GM12872 (cell line): ENCODE measurements around the gene CABLES2.

Experiments
- CTCF ChIP-seq: IDR thresholded peaks from 3 replicates; pipeline ENCODE4 v1.5.1; 2011; ENCODE audit warnings: low read depth, mild to moderate bottlenecking, low read length, moderate library complexity; ENCODE audit not compliant: insufficient read depth

The CABLES2 gene

GRCh38 chr20:62371588-62372041 lies 35.5 kb downstream of the CABLES2 start:
- TF ChIP-seq CTCF: no peak

GRCh38 chr20:62370807-62371587 lies 36.1 kb downstream of the CABLES2 start:
- no peak for TF ChIP-seq CTCF

GRCh38 chr20:62370115-62370806 lies 36.8 kb downstream of the CABLES2 start:
- no peak for TF ChIP-seq CTCF

- TF ChIP-seq CTCF: no peak
Measured at GRCh38 chr20:62369815-62370114, 37.3 kb downstream of the CABLES2 start.

GRCh38 chr20:62368976-62369814 lies 37.9 kb downstream of the CABLES2 start:
- TF ChIP-seq CTCF: peak; percentile 42; the same call in 2 of the 3 replicates

GRCh38 chr20:62368392-62368975 lies 38.6 kb downstream of the CABLES2 start:
- TF ChIP-seq CTCF: no peak

- TF ChIP-seq CTCF: no peak
Measured at GRCh38 chr20:62367633-62368391, 39.3 kb downstream of the CABLES2 start.
